ENCODE results near the gene PIP4K2A.

DNA sequence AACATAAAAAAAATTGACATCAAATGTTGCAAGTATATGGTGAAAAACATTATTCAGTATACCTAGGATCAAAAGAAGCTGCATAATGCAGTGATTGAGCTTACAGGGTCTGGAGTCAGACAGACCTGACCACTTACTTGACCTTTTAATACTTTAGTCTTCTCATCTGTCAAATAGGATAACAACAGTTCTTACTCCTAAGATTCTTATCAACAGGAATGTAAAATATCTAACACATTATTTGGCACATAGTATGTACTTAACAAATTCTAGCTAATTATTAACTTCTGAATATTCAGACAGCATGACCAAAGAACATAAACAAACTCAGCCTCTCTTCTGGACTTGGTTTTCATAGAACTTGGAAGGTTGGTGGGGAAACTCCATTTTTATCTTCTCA lies 45.6 kb upstream of the PIP4K2A start:
- no peak for TF ChIP-seq EZH2 (IDR thresholded peaks at IDR 0.05)
- TF ChIP-seq POLR2AphosphoS5 (IDR thresholded peaks at IDR 0.05; ENCODE audit: borderline replicate concordance, low read depth, low read length), result no peak

Measured in SK-N-MC (cell line).